HepG2 (cell line): Measurements from ENCODE around the gene ACSL6. TPM values are rescaled to one million over a fixed set of nuclear protein-coding genes. Genes with fewer than 3 reads are reported as not detected.
A peak's percentile ranks its signal among the peaks of the same experiment; 100 is the strongest.

Source experiments
- ATF6 ChIP-seq: sonication (generic); formaldehyde crosslinking; conservative IDR thresholded peaks from 2 replicates; pipeline ENCODE4 v1.4.0; 2020; ENCODE audit warnings: missing genetic modification reagents
- DRAP1 ChIP-seq: IDR thresholded peaks from 2 replicates; pipeline ENCODE4 v1.6.1; 2016; ENCODE audit warnings: missing genetic modification reagents, missing compliant biosample characterization
- HNF1B ChIP-seq: sonication (generic); formaldehyde crosslinking; IDR thresholded peaks from 2 replicates; pipeline ENCODE4 v1.5.1; 2020; ENCODE audit warnings: mild to moderate bottlenecking, moderate library complexity, missing genetic modification reagents
- MEIS2 ChIP-seq: sonication (generic); formaldehyde crosslinking; IDR thresholded peaks from 2 replicates; pipeline ENCODE4 v1.9.0; 2021; ENCODE audit warnings: mild to moderate bottlenecking, missing genetic modification reagents
- PLSCR1 ChIP-seq: sonication (generic); formaldehyde crosslinking; IDR thresholded peaks from 2 replicates; pipeline ENCODE4 v1.5.0; 2020; ENCODE audit warnings: missing genetic modification reagents, mild to moderate bottlenecking, borderline replicate concordance
- SIN3A ChIP-seq: IDR thresholded peaks from 2 replicates; pipeline ENCODE4 v1.6.1; 2011; ENCODE audit warnings: low read depth, mild to moderate bottlenecking, control low read depth, low read length, borderline replicate concordance
- ZBTB7B ChIP-seq: sonication (generic); formaldehyde crosslinking; IDR thresholded peaks from 2 replicates; pipeline ENCODE4 v1.4.0; 2020; ENCODE audit warnings: missing genetic modification reagents
- ZFP90 ChIP-seq: sonication (generic); formaldehyde crosslinking; IDR thresholded peaks from 2 replicates; pipeline ENCODE4 v1.8.0; 2022; ENCODE audit warnings: missing genetic modification reagents, mild to moderate bottlenecking, inconsistent platforms, borderline replicate concordance
- ZNF670 ChIP-seq: sonication (generic); formaldehyde crosslinking; IDR thresholded peaks from 2 replicates; pipeline ENCODE4 v1.8.0; 2022; ENCODE audit warnings: mild to moderate bottlenecking, missing genetic modification reagents, borderline replicate concordance
- polyA plus RNA-seq, 8 experiments: library from polyadenylated mRNA; depleted of rRNA in 3 of 8; stranded (reverse) in 7 of 8; unstranded in 1 of 8; fragments of >200 nt; fragmentation: Illumina TruSeq in 4 of 8; extraction: Trizol in 4 of 8; gene quantifications; 2 replicates each; pipeline versions ENCODE4 v1.2.1 to v1.2.3, GENCODE V29; 2011 to 2016; ENCODE audit warnings: low read depth in 4 of 8, missing spikeins in 1 of 8, mixed read lengths in 1 of 8; ENCODE audit not compliant: insufficient read depth in 1 of 8
- total RNA-seq, 5 experiments: library from RNA; depleted of rRNA; stranded (reverse); fragments of >200 nt; fragmentation: Illumina TruSeq; extraction: Trizol; gene quantifications; 2 replicates each; pipeline ENCODE4 v1.2.3, GENCODE V29; 2016; ENCODE audit warnings: low read depth in 1 of 5

The ACSL6 gene
- total and polyA plus RNA-seq, 2 of the 13 experiments (the other 11 are each of a cell fraction or from before 2014, with no cell fraction given) = 3.7 to 3.8 TPM

GRCh38 chr5:132001647-132002561, 9.6 kb downstream of the ACSL6 start (continued):
- TF ChIP-seq HNF1B (CRISPR knock-in tag) (peak; percentile 80), ZFP90 (peak; percentile 66; the same call in 1 of the 2 replicates), ZNF670 (CRISPR knock-in tag) (peak; percentile 60; the same call in 1 of the 2 replicates), ATF6 (no peak), DRAP1 (peak; percentile 61), MEIS2 (CRISPR knock-in tag) (peak; percentile 79; the same call in 1 of the 2 replicates), SIN3A (no peak), PLSCR1 (CRISPR knock-in tag) (no peak), ZBTB7B (peak; percentile 90)
